AG09309 (cell line): ENCODE results near the gene DPP6.

Source experiments
- DNase-seq: peaks from one replicate; pipeline ENCODE4 v3.0.0-alpha.2; 2010; ENCODE audit warnings: low read depth
- H3K4me3 ChIP-seq: 2 replicates; pipeline ENCODE4 v1.5.1; 2011; ENCODE audit warnings: mild to moderate bottlenecking, low read depth, low read length, moderate library complexity; ENCODE audit not compliant: control insufficient read depth
- CTCF ChIP-seq: IDR thresholded peaks from 2 replicates; pipeline ENCODE4 v1.5.1; 2011; ENCODE audit warnings: mild to moderate bottlenecking, low read depth, low read length, inconsistent platforms; ENCODE audit not compliant: insufficient read depth, control insufficient read depth; ENCODE audit errors: missing control alignments

DPP6 gene

GRCh38 chr7:154171422-154171821 is 119.2 kb downstream of the DPP6 start:
- no peak overlapping the region for H3K4me3 ChIP-seq
- DNase-seq, result no peak
- TF ChIP-seq CTCF, result no peak

- DNase-seq, result no peak
- TF ChIP-seq CTCF, result no peak
- no peak overlapping the region for H3K4me3 ChIP-seq
Measured at GRCh38 chr7:154172236-154172635, 120.0 kb downstream of the DPP6 start.

- no peak overlapping the region for H3K4me3 ChIP-seq
- no peak for TF ChIP-seq CTCF
- DNase-seq, result no peak
Measured at GRCh38 chr7:154177584-154177983, 125.4 kb downstream of the DPP6 start.

- DNase-seq, result no peak
- H3K4me3 ChIP-seq, result no peak overlapping the region
- TF ChIP-seq CTCF, result no peak
Measured at GRCh38 chr7:154178895-154179294, 126.7 kb downstream of the DPP6 start.

GRCh38 chr7:154183482-154183881 is 131.3 kb downstream of the DPP6 start:
- H3K4me3 ChIP-seq, result no peak overlapping the region
- TF ChIP-seq CTCF, result no peak
- no peak for DNase-seq

- no peak overlapping the region for H3K4me3 ChIP-seq
- TF ChIP-seq CTCF, result no peak
- no peak for DNase-seq
Measured at GRCh38 chr7:154183946-154184345, 131.7 kb downstream of the DPP6 start.

- no peak overlapping the region for H3K4me3 ChIP-seq
- no peak for TF ChIP-seq CTCF
- DNase-seq, result no peak
Measured at GRCh38 chr7:154186811-154187210, 134.6 kb downstream of the DPP6 start.
